ENCODE data around the gene CNGB1.
"Not testable (repeated sequence)": the region's sequence is repeated elsewhere in the genome, so short reads cannot be mapped to it uniquely, and the experiment has no call there.

The CNGB1 gene

GRCh38 chr16:57852189-57852588, 118.7 kb downstream of the CNGB1 start:
- DNase-seq: no peak

GRCh38 chr16:57848181-57848580, 122.7 kb downstream of the CNGB1 start:
- no peak for DNase-seq

GRCh38 chr16:57846931-57847330, 124.0 kb downstream of the CNGB1 start:
- not testable (repeated sequence) for DNase-seq

GRCh38 chr16:57846078-57846697, 124.7 kb downstream of the CNGB1 start:
- no peak for DNase-seq

- no peak for DNase-seq
Observed at GRCh38 chr16:57845115-57845514, 125.8 kb downstream of the CNGB1 start.

DNA sequence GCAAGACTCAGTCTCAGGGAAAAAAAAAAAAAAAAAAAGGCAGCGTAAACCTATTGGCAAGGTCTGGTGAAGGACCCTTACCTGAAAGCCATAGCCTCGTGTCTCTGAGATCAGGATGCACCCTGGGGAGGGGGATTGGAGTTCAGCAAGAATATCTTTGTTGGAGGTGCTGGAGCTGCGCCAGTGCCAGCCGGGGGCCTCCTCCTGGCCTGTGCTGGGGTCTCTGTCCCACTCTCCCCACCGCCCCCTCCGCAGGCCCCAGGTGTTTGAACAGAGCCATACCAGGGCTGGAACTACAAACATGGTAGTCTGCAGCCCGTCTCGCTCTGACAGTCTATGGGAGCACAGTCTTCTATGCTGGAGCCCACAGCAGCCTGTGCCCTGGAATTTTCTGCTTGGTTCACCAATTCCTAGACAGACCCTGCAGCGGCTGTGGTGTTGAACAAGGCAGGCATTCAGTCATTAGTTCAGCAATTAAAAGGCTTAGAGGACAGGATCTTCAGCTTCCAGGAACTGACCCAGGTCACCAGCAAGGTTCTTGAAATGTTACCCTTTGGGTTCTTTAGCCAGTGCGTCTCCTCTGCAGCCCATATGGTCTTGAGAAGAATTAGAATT, 126.4 kb downstream of the CNGB1 start:
- DNase-seq: no peak

DNA sequence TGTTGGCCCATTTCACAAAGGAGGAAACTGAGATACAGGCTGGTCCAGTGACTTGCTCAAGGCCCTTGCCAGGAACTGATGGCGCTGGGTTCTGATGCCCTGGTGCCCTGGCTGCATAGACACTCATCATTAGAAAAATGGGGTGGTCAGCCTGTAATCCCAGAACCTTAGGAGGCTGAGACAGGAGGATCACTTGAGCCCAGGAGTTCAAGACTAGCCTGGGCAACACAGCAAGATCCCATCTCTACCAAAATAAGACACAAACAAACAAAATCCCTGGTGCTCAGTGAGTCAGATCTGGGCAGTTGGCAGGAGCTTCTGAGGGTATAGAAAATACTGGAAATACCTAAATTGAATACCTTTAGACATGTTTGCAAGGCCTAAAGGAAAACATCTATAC, 127.5 kb downstream of the CNGB1 start:
- no peak for DNase-seq

DNA sequence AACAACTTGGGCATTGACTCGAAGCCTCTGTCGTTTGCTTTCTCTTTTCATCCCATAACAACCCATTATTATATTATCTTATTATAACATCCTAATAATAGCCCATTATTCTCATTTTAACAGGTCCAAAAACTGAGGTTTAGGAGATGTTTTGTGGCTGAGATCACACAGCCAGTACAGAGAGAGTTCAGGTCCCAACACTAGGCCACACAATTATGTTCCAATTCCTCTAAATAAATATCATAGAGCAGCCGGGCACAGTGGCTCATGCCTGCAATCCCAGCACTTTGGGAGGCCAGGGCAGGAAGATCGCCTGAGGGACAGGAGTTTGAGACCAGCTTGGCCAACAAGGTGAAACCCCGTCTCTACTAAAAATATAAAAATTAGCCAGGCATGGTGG, 128.3 kb downstream of the CNGB1 start:
- DNase-seq: no peak

DNA sequence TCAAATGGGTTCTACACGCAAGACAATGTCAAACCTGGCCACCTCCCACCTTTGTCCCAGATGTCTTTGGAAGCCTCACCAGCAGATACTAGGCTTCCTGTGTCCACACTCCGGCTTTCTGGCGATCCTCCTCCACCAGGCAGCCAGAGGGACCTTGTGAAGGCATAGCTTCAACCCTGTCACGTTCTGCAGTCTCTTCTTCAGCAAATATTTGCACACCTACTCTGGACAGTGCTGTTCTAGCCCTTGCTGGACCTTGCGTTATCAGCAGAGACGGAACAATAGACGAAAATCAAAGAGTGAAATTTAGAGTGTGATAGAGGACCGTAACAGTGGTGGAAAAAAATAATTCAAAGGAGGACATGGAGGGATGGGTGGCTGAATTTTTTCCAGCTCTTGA, 130.1 kb downstream of the CNGB1 start:
- no peak for DNase-seq

GRCh38 chr16:57838161-57838560, 132.8 kb downstream of the CNGB1 start:
- no peak for DNase-seq

GRCh38 chr16:57837305-57838125, 133.4 kb downstream of the CNGB1 start:
- no peak for DNase-seq

DNA sequence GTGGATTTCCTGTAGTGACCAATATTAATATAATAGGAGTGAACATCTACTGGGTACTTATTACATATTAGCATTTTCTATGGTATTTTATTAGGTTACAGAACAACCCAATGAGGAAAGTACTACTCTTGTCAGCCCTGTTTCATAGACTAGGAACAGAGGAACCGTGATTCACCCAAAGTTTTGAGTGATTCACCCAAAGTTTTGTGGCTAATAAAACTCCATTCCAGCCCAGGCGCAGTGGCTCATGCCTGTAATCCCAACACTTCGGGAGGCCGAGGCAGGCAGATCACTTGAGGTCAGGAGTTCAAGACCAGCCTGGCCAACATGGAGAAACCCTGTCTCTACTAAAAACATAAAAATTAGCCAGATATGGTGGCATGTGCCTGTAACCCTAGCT, 135.5 kb downstream of the CNGB1 start:
- DNase-seq: not testable (repeated sequence)

- no peak for DNase-seq
Observed at GRCh38 chr16:57834936-57835335, 136.0 kb downstream of the CNGB1 start.
